OCI-LY7 (cell line): ENCODE results near the gene PCDHB15. TPM values are rescaled to one million over a fixed set of nuclear protein-coding genes. Genes with fewer than 3 reads are reported as not detected.
A peak's percentile ranks its signal among the peaks of the same experiment; 100 is the strongest.

Source experiments
- BruUV-seq: library from RNA; stranded (reverse); fragments of 400-500 nt; replicated peaks from 2 replicates; lab custom pipeline; 2021; lab: Mats Ljungman, UMichigan
- CTCF ChIA-PET: fragments of 300-600 bp; sonication (Branson Sonifier 250); formaldehyde crosslinking; loops from one replicate; lab custom pipeline; 2022; ENCODE audit warnings: antibody characterized with exemption; ENCODE audit not compliant: unreplicated experiment; lab: Charles Lee
- POLR2A ChIA-PET: fragments of 300-600 bp; sonication (Branson Sonifier 250); formaldehyde crosslinking; loops from one replicate; lab custom pipeline; 2022; ENCODE audit warnings: antibody characterized with exemption; lab: Charles Lee
- DNase-seq: peaks from one replicate; pipeline ENCODE4 v3.0.0-alpha.2; 2015; ENCODE audit warnings: low spot score
- H2AFZ ChIP-seq: fragments of 200-600 bp; sonication (generic), shearing (Covaris generic); 2 replicates; pipeline ENCODE4 v1.6.1; 2014; ENCODE audit warnings: mild to moderate bottlenecking, antibody characterized with exemption, low read length, moderate library complexity
- H3K27ac ChIP-seq: fragments of 200-600 bp; sonication (generic); 2 replicates; pipeline ENCODE4 v1.5.1; 2014; ENCODE audit warnings: mixed run types, low read depth, mild to moderate bottlenecking, moderate library complexity, low read length, inconsistent platforms; ENCODE audit not compliant: poor library complexity, severe bottlenecking
- H3K36me3 ChIP-seq: fragments of 200-600 bp; sonication (generic); 2 replicates; pipeline ENCODE4 v1.6.1; 2014; ENCODE audit warnings: mild to moderate bottlenecking, antibody characterized with exemption, low read length, moderate library complexity, mixed read lengths; ENCODE audit not compliant: insufficient read depth
- H3K4me1 ChIP-seq: fragments of 200-600 bp; sonication (generic); 2 replicates; pipeline ENCODE4 v1.5.1; 2014; ENCODE audit warnings: mild to moderate bottlenecking, low read length; ENCODE audit not compliant: insufficient read depth, poor library complexity, severe bottlenecking
- H3K4me2 ChIP-seq: fragments of 200-600 bp; sonication (generic); 2 replicates; pipeline ENCODE4 v1.6.1; 2014; ENCODE audit warnings: mild to moderate bottlenecking, low read length
- H3K4me3 ChIP-seq: fragments of 200-600 bp; sonication (generic); 2 replicates; pipeline ENCODE4 v1.5.1; 2014; ENCODE audit warnings: mild to moderate bottlenecking, low read depth, low read length; ENCODE audit not compliant: poor library complexity, severe bottlenecking
- H3K79me2 ChIP-seq: fragments of 200-600 bp; sonication (generic); 2 replicates; pipeline ENCODE4 v1.6.1; 2016; ENCODE audit warnings: low read depth, mild to moderate bottlenecking, low read length, moderate library complexity, mixed read lengths; ENCODE audit not compliant: insufficient read depth
- H3K9me2 ChIP-seq: fragments of 200-600 bp; sonication (generic); 2 replicates; pipeline ENCODE4 v1.6.1; 2016; ENCODE audit warnings: mild to moderate bottlenecking, low read length, mixed read lengths; ENCODE audit not compliant: insufficient read depth
- H3K9me3 ChIP-seq: fragments of 200-600 bp; sonication (generic); 2 replicates; pipeline ENCODE4 v1.6.1; 2014; ENCODE audit warnings: mild to moderate bottlenecking, mixed run types, low read length, mixed read lengths
- H4K20me1 ChIP-seq: fragments of 200-600 bp; sonication (generic); 2 replicates; pipeline ENCODE4 v1.6.1; 2014; ENCODE audit warnings: mild to moderate bottlenecking, antibody characterized with exemption, low read length, moderate library complexity, mixed read lengths; ENCODE audit not compliant: insufficient read depth
- CTCF ChIP-seq: fragments of 200-600 bp; sonication (generic); conservative IDR thresholded peaks from 2 replicates; pipeline ENCODE4 v1.5.1; 2014; ENCODE audit warnings: mild to moderate bottlenecking, antibody characterized with exemption, low read length, moderate library complexity, mixed read lengths
- EZH2phosphoT487 ChIP-seq: fragments of 200-600 bp; sonication (generic); IDR thresholded peaks from 2 replicates; pipeline ENCODE4 v1.6.1; 2018; ENCODE audit warnings: low read depth, borderline replicate concordance, mild to moderate bottlenecking, mixed run types, antibody characterized with exemption, low read length, moderate library complexity, mixed read lengths
- intact Hi-C: fragments of 100-400 bp; cut with micrococcal nuclease; formaldehyde crosslinking; loops from one replicate; pipeline ENCODE4 v1.10.0; 2022; ENCODE audit not compliant: unreplicated experiment
- total RNA-seq, 2 experiments: library from RNA; depleted of rRNA in 1 of 2; stranded (reverse); fragments of >200 nt in 1 of 2; shearing (Covaris generic) in 1 of 2; gene quantifications; 2 replicates each; pipeline ENCODE4 v1.2.3, GENCODE V29; 2014 to 2022

Gene PCDHB15
- total RNA-seq, 2 experiments from 2014 or later: not detected

GRCh38 chr5:141258464-141258863 lies 13.3 kb downstream of the PCDHB15 start:
- BruUV-seq: no TSS peak
- Histone ChIP-seq H4K20me1 (no peaks in the 10 kb centered on the region), H2AFZ (no peak overlapping the region), H3K9me2 (no peaks in the 10 kb centered on the region), H3K27ac (no peak overlapping the region), H3K4me3 (no peak overlapping the region), H3K79me2 (no peaks in the 10 kb centered on the region), H3K4me1 (no peaks in the 10 kb centered on the region), H3K36me3 (no peaks in the 10 kb centered on the region), H3K4me2 (no peak overlapping the region), H3K9me3 (peaks cover 41% of the 10 kb centered on the region)
- TF ChIP-seq EZH2phosphoT487: no peak
- no peak for TF ChIP-seq CTCF
- ChIA-PET POLR2A (no interaction called here), CTCF (no interaction called here)
- no peak for DNase-seq
- intact Hi-C loops: no loop called here

DNA sequence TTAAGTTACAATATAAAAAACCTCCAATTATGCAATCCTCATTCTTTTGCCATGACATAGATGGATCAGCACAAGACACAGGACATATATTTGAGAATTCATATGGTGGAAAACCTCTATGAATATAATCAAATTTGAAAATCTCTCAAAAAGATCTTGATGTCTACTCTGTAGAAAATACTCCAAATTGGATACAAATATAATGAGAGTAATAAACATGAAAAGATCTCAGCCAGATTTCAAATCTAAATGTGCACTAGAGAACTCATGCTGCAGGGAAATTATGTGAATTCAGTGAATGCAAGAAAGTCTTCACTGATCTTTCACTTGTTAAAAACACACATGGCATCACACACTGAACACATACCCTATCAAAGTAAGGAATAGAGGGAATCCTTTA lies 13.8 kb downstream of the PCDHB15 start:
- Histone ChIP-seq H3K4me1 (no peaks in the 10 kb centered on the region), H3K4me2 (no peak overlapping the region), H3K27ac (no peak overlapping the region), H3K79me2 (no peaks in the 10 kb centered on the region), H3K4me3 (no peak overlapping the region), H3K9me3 (peaks cover 41% of the 10 kb centered on the region), H3K9me2 (no peaks in the 10 kb centered on the region), H4K20me1 (no peaks in the 10 kb centered on the region), H2AFZ (no peak overlapping the region), H3K36me3 (no peaks in the 10 kb centered on the region)
- CTCF ChIA-PET: no interaction called here
- POLR2A ChIA-PET: no interaction called here
- BruUV-seq: no TSS peak
- intact Hi-C loops: no loop called here
- DNase-seq: no peak
- TF ChIP-seq CTCF (no peak), EZH2phosphoT487 (no peak)

- no peak overlapping the region for H3K27ac ChIP-seq
- intact Hi-C loops: no loop called here
- DNase-seq: peak; percentile 10
- H3K36me3 ChIP-seq: no peaks in the 10 kb centered on the region
- H3K4me2 ChIP-seq: no peak overlapping the region
- H3K9me2 ChIP-seq: no peaks in the 10 kb centered on the region
- ChIA-PET POLR2A (no interaction called here), CTCF (no interaction called here)
- no peaks in the 10 kb centered on the region for H4K20me1 ChIP-seq
- BruUV-seq: no TSS peak
- H3K9me3 ChIP-seq: peaks cover 40% of the 10 kb centered on the region
- no peak for TF ChIP-seq CTCF
- TF ChIP-seq EZH2phosphoT487: no peak
- H3K4me1 ChIP-seq: no peaks in the 10 kb centered on the region
- H3K79me2 ChIP-seq: no peaks in the 10 kb centered on the region
- no peak overlapping the region for H2AFZ ChIP-seq
- H3K4me3 ChIP-seq: no peak overlapping the region
Measured at GRCh38 chr5:141260458-141261237, 15.5 kb downstream of the PCDHB15 start.
